GM10847 (cell line): Measurements from ENCODE around the gene SP140L.

Source experiments
- POLR2A ChIP-seq: IDR thresholded peaks from 2 replicates; pipeline ENCODE4 v1.6.1; 2011; ENCODE audit not compliant: insufficient read length; ENCODE audit errors: extremely low read depth

Gene SP140L

GRCh38 chr2:230321031-230321430 lies 6.0 kb upstream of the SP140L start:
- no peak for TF ChIP-seq POLR2A

- no peak for TF ChIP-seq POLR2A
Observed at GRCh38 chr2:230322561-230323384, 4.2 kb upstream of the SP140L start.

- no peak for TF ChIP-seq POLR2A
Observed at GRCh38 chr2:230323385-230324106, 3.4 kb upstream of the SP140L start.

GRCh38 chr2:230324503-230324902 lies 2.5 kb upstream of the SP140L start:
- TF ChIP-seq POLR2A: no peak

DNA sequence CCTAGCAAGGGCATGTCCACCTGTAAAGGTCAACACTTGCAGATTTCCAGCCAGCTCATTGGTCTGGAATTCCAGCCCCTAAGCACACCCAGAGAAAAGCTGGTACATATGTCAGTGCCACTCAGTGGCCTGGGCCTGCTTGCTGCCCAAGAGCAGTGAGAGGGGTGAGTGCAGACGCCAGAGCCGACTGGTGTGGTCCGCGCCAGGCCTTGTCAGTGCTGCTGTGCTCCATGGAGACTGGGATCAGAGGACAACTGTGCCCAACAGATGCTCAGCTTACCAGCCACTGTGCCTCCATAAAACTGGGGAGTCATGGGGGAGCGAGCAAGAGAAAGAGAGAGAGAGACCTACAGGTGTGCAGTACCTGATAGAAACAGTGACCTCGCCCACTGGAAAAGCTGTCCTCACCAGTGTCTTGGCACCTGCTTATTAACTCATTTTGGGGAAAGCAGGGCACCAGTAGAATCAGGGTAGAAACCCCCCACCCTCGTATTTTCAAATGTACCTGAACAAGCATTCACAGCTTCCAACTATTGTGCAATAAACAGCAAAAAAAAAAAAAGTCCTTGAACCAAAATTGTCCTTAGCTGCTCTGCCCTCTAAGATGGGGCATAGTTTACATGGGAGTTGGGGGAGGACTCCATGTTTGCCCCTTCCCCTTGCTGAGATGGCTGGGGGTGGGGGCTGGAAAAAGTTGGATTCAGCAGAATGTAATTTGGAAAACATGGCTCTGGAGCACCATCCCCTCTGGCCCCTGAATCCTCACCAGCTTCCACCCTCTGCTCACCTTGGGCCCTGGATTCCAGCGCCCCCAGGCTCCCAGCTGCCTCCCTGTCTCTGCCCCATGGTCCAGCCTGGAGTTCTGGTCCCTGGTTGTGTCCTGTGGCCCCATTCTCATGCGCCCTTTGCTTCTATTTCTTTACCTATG lies 1.4 kb upstream of the SP140L start:
- TF ChIP-seq POLR2A: no peak

- TF ChIP-seq POLR2A: no peak
Observed at GRCh38 chr2:230327418-230328154, 593 bp downstream of the SP140L start.

DNA sequence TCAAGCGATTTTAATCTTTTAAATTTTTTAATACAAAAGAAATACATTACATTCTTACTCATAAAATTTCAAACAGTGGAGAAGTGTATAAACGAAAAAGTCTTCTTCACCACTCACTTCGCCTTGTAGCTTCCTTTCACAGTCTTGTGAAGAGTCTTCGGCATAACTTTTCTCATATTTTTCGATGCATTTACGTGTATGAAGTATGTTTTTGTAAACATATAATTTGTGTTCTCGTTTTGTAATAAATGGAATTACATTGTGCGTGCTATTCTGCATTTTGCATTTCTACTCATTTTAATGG lies 1.1 kb downstream of the SP140L start:
- no peak for TF ChIP-seq POLR2A

DNA sequence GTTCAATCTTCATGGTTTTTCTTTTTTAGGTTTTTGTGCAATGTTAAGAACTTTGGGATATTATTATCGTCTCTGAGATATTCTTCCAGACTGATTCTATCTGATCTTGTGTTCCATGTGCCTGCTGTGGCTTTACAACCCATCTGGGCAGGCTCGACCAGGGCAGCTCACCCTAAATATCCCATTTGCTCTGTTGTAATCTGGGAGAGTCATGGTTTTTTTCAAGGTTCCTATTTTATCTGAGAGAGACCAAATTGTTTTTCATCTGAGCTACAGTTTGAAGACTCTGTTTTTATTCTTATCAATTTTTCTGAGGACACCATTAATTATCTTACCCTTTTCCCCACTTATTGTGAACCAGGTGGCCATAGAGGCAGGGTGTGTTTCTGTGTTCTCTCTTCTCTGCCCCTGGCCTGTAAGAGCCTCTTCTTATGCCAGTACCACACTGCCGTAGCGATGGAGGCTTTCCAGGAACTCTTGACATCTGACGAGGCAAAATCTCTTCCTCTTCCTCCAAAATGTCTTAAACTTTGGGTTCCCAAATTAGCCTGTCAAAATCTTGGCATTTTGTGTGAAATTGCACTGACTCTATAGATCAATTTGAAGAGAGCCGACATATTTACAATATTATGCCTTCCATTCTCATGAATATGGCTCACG lies 3.1 kb downstream of the SP140L start:
- no peak for TF ChIP-seq POLR2A

GRCh38 chr2:230330725-230331124 lies 3.7 kb downstream of the SP140L start:
- no peak for TF ChIP-seq POLR2A

DNA sequence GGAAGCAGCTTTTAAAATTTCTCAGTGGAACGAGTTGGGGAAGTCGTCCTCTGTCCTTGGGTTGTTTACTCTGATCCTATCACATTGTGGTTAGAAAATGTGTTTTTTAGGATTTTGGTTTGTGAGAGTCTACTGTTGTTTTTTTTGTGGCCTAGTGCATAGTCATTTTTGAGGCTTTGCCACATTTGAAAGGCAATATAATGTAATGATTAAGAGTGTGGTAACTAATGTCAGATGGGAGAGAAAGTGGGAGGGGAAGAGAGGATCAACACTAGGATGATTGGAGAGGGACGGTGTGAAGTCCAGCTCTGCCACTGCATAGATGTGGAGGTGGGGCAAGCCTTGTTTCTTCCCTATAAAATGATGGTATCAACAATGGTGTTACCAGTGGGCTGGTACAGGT lies 8.5 kb downstream of the SP140L start:
- TF ChIP-seq POLR2A: no peak

- TF ChIP-seq POLR2A: no peak
Observed at GRCh38 chr2:230335864-230336506, 9.0 kb downstream of the SP140L start.

DNA sequence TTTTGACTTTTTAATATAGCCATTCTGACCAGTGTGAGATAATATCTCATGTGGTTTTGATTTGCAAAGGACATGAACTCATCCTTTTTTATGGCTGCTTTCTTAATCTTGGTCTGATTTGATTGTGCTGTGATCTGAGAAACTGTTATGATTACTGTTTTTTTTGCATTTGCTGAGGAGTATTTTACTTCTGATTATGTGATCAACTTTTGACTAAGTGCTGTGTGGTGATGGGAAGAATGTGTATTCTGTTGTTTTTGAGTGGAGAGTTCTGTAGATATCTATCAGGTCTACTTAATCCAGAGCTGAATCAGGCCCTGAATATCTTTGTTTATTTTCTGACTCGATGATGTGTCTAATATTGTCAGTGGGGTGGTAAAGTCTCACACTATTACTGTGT lies 16.8 kb downstream of the SP140L start:
- no peak for TF ChIP-seq POLR2A

- TF ChIP-seq POLR2A: no peak
Observed at GRCh38 chr2:230346465-230346864, 19.5 kb downstream of the SP140L start.
